Measurements from ENCODE around the gene CACNG3. TPM values are rescaled to one million over a fixed set of nuclear protein-coding genes. Genes with fewer than 3 reads are reported as not detected.

The CACNG3 gene
- total and polyA plus RNA-seq, 2 experiments from 2014 or later, result not detected

GRCh38 chr16:24275413-24275812 lies 19.3 kb downstream of the CACNG3 start:
- Histone ChIP-seq H3K27ac (no peak overlapping the region), H3K27me3 (no peaks in the 10 kb centered on the region), H3K9me2 (replicated peaks; ENCODE audit: insufficient read depth) (no peaks in the 10 kb centered on the region), H3K36me3 (replicated peaks; ENCODE audit: insufficient read depth, low read depth) (no peaks in the 10 kb centered on the region), H2AFZ (no peak overlapping the region), H3K4me3 (no peak overlapping the region), H3K4me1 (ENCODE audit: insufficient read depth) (no peaks in the 10 kb centered on the region), H4K20me1 (ENCODE audit: insufficient read depth, poor library complexity, severe bottlenecking) (no peaks in the 10 kb centered on the region), H3K4me2 (no peak overlapping the region), H3K9me3 (ENCODE audit: low read depth) (no peaks in the 10 kb centered on the region), H3K79me2 (no peaks in the 10 kb centered on the region)
- 96% methylated on average over 2 of the region's 2 CpGs for WGBS (ENCODE audit: low lambda C conversion rate, missing lambda C conversion rate)
- TF ChIP-seq CTCF (IDR thresholded peaks at IDR 0.05; ENCODE audit: poor library complexity), result no peak
- no peak for TF ChIP-seq EZH2phosphoT487 (IDR thresholded peaks at IDR 0.05; ENCODE audit: low read depth, severe bottlenecking, unreplicated experiment)
- TF ChIP-seq EZH2 (IDR thresholded peaks at IDR 0.05; ENCODE audit: borderline replicate concordance), result no peak
- no peak for DNase-seq (ENCODE audit: low spot score)

- WGBS (ENCODE audit: low lambda C conversion rate, missing lambda C conversion rate), result 80% methylated on average over 8 of the region's 8 CpGs
- Histone ChIP-seq H3K27ac (no peak overlapping the region), H3K4me2 (no peak overlapping the region), H4K20me1 (ENCODE audit: insufficient read depth, poor library complexity, severe bottlenecking) (no peaks in the 10 kb centered on the region), H3K9me3 (ENCODE audit: low read depth) (no peaks in the 10 kb centered on the region), H2AFZ (no peak overlapping the region), H3K4me1 (ENCODE audit: insufficient read depth) (no peaks in the 10 kb centered on the region), H3K36me3 (replicated peaks; ENCODE audit: insufficient read depth, low read depth) (no peaks in the 10 kb centered on the region), H3K4me3 (no peak overlapping the region), H3K79me2 (no peaks in the 10 kb centered on the region), H3K9me2 (replicated peaks; ENCODE audit: insufficient read depth) (no peaks in the 10 kb centered on the region), H3K27me3 (no peaks in the 10 kb centered on the region)
- DNase-seq (ENCODE audit: low spot score), result no peak
- TF ChIP-seq EZH2 (IDR thresholded peaks at IDR 0.05; ENCODE audit: borderline replicate concordance), result no peak
- no peak for TF ChIP-seq CTCF (IDR thresholded peaks at IDR 0.05; ENCODE audit: poor library complexity)
- TF ChIP-seq EZH2phosphoT487 (IDR thresholded peaks at IDR 0.05; ENCODE audit: low read depth, severe bottlenecking, unreplicated experiment), result no peak
These were observed 23.9 kb downstream of the CACNG3 start for GRCh38 chr16:24279982-24280515.

GRCh38 chr16:24281466-24281865 lies 25.3 kb downstream of the CACNG3 start:
- Histone ChIP-seq H3K79me2 (no peaks in the 10 kb centered on the region), H3K4me1 (ENCODE audit: insufficient read depth) (no peaks in the 10 kb centered on the region), H3K9me3 (ENCODE audit: low read depth) (no peaks in the 10 kb centered on the region), H3K9me2 (replicated peaks; ENCODE audit: insufficient read depth) (no peaks in the 10 kb centered on the region), H2AFZ (no peak overlapping the region), H4K20me1 (ENCODE audit: insufficient read depth, poor library complexity, severe bottlenecking) (no peaks in the 10 kb centered on the region), H3K4me3 (no peak overlapping the region), H3K36me3 (replicated peaks; ENCODE audit: insufficient read depth, low read depth) (no peaks in the 10 kb centered on the region), H3K27ac (no peak overlapping the region), H3K4me2 (no peak overlapping the region), H3K27me3 (no peaks in the 10 kb centered on the region)
- TF ChIP-seq EZH2phosphoT487 (IDR thresholded peaks at IDR 0.05; ENCODE audit: low read depth, severe bottlenecking, unreplicated experiment) (no peak), CTCF (IDR thresholded peaks at IDR 0.05; ENCODE audit: poor library complexity) (no peak), EZH2 (IDR thresholded peaks at IDR 0.05; ENCODE audit: borderline replicate concordance) (no peak)
- WGBS (ENCODE audit: low lambda C conversion rate, missing lambda C conversion rate), result 73% methylated on average over 4 of the region's 4 CpGs
- no peak for DNase-seq (ENCODE audit: low spot score)
